Measurements from ENCODE around the gene MED23. TPM values are rescaled to one million over a fixed set of nuclear protein-coding genes. Genes with fewer than 3 reads are reported as not detected.

MED23 gene
- total RNA-seq, 1 donor from 2014 or later = 37.6 TPM

GRCh38 chr6:131586543-131586942 lies 41.5 kb downstream of the MED23 start:
- H3K27ac Mint-ChIP-seq = no peak overlapping the region
- no peak overlapping the region for H3K4me3 Mint-ChIP-seq
- H3K27me3 Mint-ChIP-seq = no peaks in the 10 kb centered on the region
- peaks cover 28% of the 10 kb centered on the region for H3K36me3 Mint-ChIP-seq
- TF ChIP-seq, protein P1, sequence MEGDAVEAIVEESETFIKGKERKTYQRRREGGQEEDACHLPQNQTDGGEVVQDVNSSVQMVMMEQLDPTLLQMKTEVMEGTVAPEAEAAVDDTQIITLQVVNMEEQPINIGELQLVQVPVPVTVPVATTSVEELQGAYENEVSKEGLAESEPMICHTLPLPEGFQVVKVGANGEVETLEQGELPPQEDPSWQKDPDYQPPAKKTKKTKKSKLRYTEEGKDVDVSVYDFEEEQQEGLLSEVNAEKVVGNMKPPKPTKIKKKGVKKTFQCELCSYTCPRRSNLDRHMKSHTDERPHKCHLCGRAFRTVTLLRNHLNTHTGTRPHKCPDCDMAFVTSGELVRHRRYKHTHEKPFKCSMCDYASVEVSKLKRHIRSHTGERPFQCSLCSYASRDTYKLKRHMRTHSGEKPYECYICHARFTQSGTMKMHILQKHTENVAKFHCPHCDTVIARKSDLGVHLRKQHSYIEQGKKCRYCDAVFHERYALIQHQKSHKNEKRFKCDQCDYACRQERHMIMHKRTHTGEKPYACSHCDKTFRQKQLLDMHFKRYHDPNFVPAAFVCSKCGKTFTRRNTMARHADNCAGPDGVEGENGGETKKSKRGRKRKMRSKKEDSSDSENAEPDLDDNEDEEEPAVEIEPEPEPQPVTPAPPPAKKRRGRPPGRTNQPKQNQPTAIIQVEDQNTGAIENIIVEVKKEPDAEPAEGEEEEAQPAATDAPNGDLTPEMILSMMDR (conservative IDR thresholded peaks at IDR 0.05) = no peak
- no peaks in the 10 kb centered on the region for H3K4me1 Mint-ChIP-seq (ENCODE audit: unreplicated experiment)
- no peaks in the 10 kb centered on the region for H3K9me3 Mint-ChIP-seq
- no peak for DNase-seq (ENCODE audit: extremely low spot score, unreplicated experiment)

- Mint-ChIP-seq H3K27me3 (no peaks in the 10 kb centered on the region), H3K36me3 (peaks cover 13% of the 10 kb centered on the region), H3K4me3 (no peak overlapping the region), H3K4me1 (ENCODE audit: unreplicated experiment) (no peaks in the 10 kb centered on the region), H3K9me3 (no peaks in the 10 kb centered on the region), H3K27ac (no peak overlapping the region)
- DNase-seq (ENCODE audit: extremely low spot score, unreplicated experiment) = no peak
- TF ChIP-seq, protein P1 (conservative IDR thresholded peaks at IDR 0.05) = no peak
Observed at GRCh38 chr6:131581523-131581922, 46.5 kb downstream of the MED23 start.

- no peaks in the 10 kb centered on the region for H3K27me3 Mint-ChIP-seq
- H3K9me3 Mint-ChIP-seq = no peaks in the 10 kb centered on the region
- no peak overlapping the region for H3K27ac Mint-ChIP-seq
- H3K36me3 Mint-ChIP-seq = peaks cover 14% of the 10 kb centered on the region
- no peak for DNase-seq (ENCODE audit: extremely low spot score, unreplicated experiment)
- H3K4me1 Mint-ChIP-seq (ENCODE audit: unreplicated experiment) = no peaks in the 10 kb centered on the region
- TF ChIP-seq, protein P1 (conservative IDR thresholded peaks at IDR 0.05) = no peak
- no peak overlapping the region for H3K4me3 Mint-ChIP-seq
Observed at GRCh38 chr6:131575834-131576478, 52.1 kb downstream of the MED23 start.

GRCh38 chr6:131574686-131575085 lies 53.4 kb downstream of the MED23 start:
- no peak for DNase-seq (ENCODE audit: extremely low spot score, unreplicated experiment)
- Mint-ChIP-seq H3K27ac (no peak overlapping the region), H3K9me3 (no peaks in the 10 kb centered on the region), H3K4me3 (no peak overlapping the region), H3K36me3 (peaks cover 8% of the 10 kb centered on the region), H3K4me1 (ENCODE audit: unreplicated experiment) (no peaks in the 10 kb centered on the region), H3K27me3 (no peaks in the 10 kb centered on the region)
- TF ChIP-seq, protein P1 (conservative IDR thresholded peaks at IDR 0.05) = no peak

GRCh38 chr6:131574133-131574532 lies 53.9 kb downstream of the MED23 start:
- H3K27ac Mint-ChIP-seq = no peak overlapping the region
- no peak overlapping the region for H3K4me3 Mint-ChIP-seq
- H3K36me3 Mint-ChIP-seq = peaks cover 8% of the 10 kb centered on the region
- TF ChIP-seq, protein P1 (conservative IDR thresholded peaks at IDR 0.05) = no peak
- no peak for DNase-seq (ENCODE audit: extremely low spot score, unreplicated experiment)
- no peaks in the 10 kb centered on the region for H3K9me3 Mint-ChIP-seq
- no peaks in the 10 kb centered on the region for H3K27me3 Mint-ChIP-seq
- H3K4me1 Mint-ChIP-seq (ENCODE audit: unreplicated experiment) = no peaks in the 10 kb centered on the region
